Femur (tissue), 1 donor: ENCODE measurements around the gene FSD1.
"Not testable (repeated sequence)": the region's sequence is repeated elsewhere in the genome, so short reads cannot be mapped to it uniquely, and the experiment has no call there.

Experiments used
- DNase-seq: peaks from one replicate; pipeline ENCODE4 v3.0.0-alpha.2; 2017

FSD1 gene

DNA sequence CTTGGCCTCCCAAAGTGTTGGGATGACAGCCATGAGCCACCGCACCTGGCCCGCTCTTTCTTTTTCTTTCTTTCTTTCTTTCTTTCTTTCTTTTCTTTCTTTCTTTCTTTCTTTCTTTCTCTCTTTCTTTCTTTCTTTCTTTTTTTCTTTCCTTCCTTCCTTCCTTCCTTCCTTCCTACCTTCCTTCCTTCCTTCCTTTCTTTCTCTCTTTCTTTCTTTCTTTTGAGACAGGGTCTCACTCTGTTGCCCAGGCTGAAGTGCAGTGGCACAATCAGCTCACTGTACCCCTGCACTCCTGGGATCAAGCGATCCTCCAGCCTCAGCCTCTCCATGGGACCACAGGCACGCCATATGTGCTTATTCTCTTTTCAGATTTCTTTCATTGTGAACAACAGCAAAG, 18.3 kb upstream of the FSD1 start:
- not testable (repeated sequence) for DNase-seq

DNA sequence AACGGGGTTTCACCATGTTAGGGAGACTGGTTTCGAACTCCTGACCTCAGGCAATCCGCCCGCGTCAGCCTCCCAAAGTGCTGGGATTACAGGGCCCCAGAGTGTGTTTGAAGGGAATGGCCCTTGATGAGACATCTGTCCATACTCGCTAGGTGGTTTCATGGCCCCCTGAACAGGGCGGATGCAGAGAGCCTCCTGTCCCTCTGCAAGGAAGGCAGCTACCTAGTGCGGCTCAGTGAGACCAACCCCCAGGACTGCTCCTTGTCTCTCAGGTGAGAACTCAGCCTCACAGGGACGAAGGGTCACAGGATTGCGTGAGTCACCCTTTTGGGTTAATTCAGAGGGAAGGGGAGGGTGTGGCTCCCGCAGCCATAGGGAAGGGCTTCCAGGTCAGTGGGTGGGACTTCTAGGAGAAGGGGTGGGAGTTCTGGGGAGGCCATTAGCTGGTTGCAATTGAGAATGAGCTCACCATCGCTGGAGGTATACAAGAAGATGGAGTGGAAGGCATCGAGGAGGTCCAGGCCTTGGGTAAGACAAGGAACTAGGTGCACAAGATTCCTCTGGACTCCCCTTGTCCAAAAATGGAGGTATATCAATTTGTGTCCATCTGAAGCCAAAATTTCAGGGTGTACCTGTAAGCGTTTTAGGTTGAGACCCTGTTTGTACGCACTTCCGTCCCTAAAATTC, 16.2 kb upstream of the FSD1 start:
- no peak for DNase-seq

DNA sequence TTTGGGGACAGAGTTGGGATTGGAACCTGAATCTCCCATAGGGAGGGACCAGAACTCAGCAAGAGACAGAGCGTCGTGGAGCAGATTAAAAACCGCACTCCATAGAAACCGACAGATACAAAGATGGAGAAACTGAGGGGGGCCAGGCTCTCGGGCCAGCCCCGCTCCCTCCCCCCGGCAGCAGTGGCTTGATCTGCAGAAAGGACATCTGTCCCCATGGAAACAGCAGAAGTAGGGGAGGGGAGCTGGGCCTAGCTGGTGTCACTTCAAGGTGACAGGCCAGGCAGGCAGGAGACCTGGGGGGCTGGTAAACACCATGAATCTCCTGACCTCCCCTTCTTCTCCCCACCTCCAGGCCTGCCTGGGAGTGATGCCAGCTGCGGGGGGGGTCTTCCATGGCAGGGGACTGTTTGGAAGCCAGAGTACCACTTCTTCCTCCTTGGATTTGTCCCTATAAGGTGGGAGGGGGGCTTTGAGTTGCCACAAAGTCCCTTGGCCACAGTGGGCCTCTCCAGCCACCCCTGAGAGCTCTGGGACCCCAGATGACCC, 13.1 kb upstream of the FSD1 start:
- no peak for DNase-seq

DNA sequence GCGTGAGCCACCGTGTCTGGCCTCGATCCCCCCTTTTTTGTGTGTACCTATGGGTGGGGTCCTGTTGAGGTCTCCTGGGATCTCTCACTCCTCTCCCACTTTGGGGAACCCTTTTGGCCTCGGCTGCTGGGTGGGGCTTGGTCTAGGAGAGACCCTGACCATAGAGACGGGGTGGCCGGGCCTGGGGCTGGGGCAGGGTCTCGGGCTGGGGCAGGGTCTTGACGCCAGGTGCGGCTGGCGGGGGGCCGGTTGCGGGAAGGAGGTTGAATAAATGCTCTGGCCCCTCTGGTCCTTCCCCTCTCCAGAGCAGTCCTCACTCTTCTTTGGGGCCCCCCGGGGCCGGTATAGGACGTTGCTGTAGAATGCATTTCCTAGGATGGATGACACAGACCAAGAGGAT, 11.9 kb upstream of the FSD1 start:
- DNase-seq, result no peak

DNA sequence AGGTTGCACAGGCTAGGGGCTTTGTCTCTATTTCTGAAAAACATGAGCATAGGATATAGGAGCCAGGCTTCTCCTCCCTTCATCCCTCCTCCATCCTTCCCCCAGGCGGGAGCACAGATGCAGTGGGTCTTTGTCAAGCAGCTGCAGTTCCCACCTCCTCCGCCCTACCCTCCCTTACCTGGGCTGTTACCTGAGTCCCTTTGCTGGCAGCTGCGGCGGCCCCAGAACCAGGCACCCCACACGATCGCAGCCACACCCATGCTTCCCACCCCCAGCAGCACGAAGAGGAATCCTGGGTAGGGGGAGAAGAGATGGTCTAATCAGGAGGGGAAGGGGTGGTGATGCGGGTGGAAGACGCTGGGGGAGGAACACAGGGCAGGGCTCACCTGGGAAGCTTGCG, 10.0 kb upstream of the FSD1 start:
- DNase-seq, result no peak

DNA sequence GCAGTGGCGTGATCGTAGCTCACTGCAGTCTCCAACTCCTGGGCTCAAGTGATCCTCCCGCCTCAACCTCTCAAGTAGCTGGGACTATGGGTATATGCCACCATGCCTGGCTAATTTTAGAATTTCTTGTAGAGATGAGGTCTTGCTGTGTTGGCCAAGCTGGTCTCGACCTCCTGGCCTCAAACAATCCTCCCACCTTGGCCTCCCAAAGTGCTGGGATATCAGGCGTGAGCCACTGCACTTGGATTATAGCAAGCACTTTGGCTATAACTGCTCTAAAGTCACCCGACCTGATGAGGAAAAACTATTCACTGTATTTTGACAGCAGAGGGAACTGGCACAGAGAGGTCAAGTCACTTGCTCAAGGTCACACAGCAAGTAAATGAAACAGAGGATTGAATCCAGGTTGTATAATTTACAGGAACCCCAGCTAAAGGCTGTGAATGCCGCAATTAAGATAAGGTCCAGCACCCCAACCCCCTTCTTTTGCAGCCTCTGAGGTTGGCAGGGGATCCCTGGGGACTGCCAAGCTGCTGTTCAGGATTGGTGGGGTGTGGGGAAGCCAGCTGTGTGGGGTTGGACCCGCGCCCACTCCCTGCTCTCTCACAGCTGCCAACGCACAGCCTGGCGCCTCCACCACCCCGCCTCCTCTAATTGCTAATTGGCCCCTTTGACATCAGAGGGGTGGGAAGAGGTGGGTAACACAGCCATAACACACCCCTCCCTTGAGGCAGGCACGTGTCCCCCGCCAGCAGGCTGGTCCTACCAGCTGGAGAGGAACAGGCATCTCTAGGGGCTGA, 8.2 kb upstream of the FSD1 start:
- DNase-seq, result peak; percentile 66

DNA sequence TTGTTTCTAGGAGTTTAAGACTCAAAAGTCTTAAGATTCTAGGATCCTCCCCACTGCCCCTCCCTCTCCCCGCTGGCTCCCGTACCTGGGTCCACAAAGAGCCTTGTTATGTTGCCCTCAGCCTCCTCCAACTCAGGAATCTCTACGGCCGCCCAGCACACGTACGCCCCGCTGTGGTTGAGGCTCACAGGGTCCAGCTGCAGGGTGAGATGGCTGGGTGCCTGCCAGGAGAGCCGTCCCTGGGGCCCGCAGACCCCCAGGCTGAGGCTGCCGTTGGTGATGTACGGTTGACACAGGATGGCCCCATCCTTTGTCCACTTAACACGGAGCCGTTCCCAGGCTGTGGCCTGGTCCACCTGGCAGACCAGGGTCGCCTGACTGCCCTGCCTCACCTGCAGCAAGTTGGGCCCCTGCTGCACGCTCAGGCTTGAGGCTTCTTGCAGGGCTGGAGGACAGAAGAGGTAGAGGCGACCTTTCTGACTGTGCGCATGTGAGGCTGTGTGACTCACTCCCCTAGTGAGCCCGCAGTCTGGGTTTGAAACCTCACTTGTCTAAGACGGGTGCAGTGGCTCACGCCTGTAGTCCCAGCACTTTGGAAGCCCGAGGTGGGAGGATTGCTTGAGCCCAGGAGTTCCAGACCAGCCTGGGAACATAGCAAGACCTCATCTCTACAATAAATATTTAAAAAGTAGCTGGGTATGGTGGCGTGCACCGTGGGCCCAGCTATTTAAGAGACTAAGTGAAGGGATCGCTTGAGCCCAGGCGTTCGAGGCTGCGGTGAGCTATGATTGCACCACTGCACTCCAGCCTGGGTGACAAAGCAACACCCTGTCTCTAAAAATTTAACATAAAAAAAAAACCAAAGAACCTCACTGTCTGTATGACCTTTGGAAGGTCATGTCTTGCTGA, 6.2 kb upstream of the FSD1 start:
- DNase-seq, result no peak

DNA sequence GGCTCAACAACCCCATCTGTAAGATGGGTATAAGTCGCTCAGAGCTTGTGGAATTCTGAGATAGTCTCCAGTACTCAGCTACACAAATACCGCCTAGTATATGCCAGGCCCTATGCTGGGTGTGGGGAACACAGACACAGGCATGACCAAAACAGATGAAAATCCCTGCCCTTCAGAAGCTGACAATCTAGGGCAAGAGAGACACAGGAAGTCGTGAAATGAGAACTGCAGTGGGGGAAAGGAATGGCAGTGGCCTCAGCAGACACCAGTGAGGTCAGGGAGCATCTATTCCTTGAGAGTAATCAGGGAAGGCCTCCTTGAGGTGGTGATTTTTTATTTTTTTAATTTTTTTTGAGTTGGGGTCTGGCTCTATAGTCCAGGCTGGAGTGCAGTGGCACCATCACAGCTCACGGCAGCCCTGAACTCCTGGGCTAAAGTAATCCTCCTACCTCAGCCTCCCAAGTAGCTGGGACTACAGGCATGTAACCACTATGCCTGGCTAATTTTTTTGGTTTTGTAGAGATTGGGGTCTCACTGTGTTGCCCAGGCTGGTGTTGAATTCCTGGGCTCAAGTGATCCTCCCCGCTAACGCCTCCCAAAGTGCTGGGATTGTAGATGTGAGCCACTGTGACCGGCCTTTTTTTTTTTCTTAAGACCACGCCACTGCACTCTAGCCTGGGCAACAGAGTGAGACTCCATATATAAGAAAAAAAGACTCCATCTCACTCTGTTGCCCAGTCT, 5.4 kb upstream of the FSD1 start:
- no peak for DNase-seq

DNA sequence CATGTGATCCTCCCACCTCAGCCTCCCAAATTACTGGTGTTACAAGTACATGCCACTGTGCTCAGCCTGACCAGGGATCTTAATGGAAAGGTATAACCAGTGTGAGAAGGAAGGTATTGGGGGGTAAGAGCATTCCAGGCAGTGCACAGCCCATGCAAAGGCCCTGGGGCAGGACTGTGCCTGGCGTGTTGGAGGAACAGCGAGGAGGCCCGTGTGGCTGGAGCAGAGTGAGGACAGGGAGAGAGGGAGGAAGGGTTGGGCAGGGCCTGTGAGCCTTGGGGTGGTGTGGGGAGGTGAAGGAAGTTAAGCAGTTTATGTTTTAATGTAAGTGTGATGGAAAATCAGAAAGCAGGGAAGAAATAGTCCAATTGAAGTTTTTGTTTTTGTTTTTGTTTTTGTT, 3.8 kb upstream of the FSD1 start:
- no peak for DNase-seq

DNA sequence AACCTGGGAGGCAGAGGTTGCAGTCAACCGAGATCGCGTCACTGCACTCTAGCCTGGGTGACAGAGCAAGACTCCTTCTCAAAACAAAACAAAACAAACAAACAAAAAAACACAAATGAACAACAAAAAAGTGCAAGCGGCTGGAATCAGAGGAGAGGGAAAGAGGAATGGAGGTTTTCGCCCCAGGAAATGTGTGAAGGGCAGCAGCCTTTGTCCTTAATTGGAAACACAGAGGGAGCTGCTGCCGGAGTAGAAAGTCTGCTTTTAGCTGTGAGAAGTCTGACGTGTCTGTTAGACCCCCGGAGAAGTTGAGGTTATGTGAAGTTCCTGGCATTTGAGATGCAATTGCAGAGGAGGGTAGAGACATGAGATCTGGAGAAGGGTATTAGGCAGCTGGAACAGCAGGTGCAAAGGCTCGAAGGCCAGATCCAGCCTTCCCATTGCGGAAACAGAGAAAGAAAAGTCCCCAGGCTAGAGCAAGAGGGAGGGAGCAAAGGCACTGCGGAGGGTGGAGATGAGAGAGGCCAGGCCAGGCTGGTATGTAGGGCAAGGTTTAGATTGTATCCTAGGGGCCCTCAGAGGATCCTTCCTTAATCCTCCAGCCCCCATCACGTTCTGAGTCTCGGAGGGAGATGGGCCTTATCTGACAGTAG, 2.7 kb upstream of the FSD1 start:
- no peak for DNase-seq

DNA sequence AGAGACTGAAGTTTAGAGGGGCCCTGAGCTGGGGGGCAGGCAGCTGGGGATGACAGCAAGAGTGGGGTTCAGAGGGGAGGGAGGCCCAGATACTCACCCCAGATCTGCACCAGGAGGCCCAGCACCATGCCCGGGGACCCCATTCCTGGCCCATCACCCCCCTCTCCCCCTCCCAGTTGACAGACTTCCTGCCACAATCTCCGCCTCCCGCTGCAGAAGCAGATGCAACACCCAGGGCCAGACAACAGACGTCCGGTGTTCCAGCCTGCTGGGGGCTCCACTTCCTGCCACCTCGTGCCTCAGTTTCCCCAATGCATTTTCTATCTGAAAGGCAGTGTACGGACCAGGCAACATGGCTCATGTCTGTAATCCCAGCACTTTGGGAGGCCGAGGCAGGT, 2.2 kb upstream of the FSD1 start, which contains the start of gene TMIGD2:
Gene TMIGD2, minus strand, starts transcription at position 147 of the 398 bp plus-strand sequence. Its CDS starts 4 bp downstream, at position 143.
- no peak for DNase-seq

DNA sequence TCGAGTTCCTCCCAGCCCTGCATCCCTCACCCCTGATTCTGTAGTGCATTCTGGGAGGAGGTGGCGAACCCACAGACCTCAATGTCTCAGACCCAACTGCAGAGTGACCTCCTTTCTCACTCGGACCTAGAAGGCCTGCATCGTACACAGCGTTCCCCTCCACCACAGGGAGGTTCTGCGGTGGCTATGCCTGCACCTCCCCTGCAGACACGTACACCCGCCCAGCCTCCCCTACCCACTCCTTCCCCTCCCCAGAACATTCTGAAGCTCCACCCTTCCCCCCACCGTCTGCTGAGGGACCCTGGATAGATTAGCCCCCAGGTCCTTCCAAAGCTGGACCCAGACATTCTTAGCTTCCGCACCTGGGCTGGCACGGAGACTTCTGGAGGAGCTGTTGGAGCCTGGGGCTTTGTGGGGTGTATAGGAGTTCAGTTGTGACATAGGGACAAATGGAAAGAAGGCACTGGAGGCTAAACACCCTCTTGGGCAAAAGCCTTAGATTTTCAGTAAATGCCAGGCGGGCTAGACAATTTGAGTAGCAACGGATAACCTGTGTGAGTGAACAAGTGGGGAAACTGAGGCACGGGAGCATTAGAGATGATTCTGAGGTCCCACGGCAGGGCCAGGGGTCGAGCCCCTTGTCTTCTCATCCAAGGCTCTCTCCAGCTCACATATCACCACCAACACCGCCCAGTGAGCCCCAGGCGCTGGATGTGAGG, 420 bp upstream of the FSD1 start:
- DNase-seq, result no peak

DNA sequence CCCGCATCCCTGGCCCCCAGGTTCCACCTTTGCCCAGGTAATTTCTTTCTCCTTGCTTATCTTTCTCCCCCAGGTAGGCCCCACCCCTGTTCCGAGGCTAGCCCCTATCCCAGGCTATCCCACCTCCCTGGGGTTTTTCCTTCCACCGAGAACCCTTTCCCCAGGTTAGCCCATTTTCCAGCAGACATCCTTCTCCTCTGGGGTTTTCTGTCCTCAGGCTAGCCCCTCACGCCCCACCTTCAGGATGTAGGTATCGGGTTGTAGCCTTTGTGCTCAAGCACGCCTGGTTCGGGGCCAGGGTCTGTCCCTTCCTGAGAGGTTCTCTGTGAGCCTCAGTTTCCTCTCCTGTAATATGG, 837 bp downstream of the FSD1 start:
- DNase-seq, result no peak

DNA sequence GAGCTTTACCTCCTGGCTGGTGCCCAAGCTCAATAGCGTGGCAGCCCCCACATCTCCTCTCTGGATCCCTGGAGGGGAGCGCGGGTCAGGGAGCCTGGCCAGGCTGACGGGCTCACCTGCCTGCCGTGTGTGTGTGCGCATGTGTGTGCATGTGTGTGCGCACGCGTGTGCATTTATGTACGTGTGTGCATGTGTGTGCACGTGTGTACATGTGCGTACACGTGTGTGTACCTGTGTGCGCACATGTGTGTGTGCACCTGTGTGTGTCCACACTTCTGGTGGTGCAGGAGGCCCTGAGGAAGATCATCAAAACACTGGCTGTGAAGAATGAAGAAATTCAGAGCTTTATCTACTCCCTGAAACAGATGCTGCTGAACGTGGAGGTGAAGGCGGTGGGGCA, 1.3 kb downstream of the FSD1 start:
- DNase-seq, result no peak

DNA sequence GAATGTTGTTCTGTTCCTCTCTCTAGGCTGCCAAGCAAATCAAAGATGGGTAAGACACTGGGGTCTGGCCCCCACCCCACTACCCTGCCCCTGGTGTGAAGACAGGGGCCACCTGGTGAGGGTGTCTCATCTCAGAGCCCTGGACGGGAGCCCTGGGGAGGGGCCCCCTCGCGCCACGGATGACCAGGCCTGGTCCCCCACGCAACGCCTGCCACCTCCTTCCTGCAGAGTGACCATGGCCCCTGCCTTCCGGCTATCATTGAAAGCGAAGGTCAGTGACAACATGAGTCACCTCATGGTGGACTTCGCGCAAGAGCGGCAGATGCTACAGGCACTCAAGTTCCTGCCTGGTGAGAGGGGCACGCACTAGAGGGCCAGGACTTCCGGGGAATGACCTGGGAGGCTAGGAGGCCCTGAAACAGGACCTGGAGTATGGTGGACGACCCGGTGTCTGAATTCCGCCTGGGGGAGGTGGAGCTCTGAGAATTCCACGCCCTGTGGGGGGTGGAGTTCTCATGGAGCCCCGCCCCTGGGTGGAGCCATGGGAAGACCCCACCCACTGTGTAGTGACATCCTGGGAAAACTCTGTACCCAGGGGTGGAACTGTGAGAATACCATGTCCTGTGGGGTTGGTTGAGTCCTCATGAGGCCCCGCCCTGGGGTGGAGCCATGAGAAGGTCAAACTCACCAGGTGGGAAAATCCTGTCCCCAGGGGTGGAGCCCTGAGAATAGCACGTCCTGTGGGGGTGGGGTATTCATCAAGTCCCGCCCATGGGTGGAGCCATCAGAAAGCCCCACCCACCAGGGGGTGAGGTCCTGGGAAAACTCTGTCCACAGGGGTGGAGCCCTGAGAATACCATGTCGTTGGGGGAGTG, 6.1 kb downstream of the FSD1 start:
- no peak for DNase-seq

DNA sequence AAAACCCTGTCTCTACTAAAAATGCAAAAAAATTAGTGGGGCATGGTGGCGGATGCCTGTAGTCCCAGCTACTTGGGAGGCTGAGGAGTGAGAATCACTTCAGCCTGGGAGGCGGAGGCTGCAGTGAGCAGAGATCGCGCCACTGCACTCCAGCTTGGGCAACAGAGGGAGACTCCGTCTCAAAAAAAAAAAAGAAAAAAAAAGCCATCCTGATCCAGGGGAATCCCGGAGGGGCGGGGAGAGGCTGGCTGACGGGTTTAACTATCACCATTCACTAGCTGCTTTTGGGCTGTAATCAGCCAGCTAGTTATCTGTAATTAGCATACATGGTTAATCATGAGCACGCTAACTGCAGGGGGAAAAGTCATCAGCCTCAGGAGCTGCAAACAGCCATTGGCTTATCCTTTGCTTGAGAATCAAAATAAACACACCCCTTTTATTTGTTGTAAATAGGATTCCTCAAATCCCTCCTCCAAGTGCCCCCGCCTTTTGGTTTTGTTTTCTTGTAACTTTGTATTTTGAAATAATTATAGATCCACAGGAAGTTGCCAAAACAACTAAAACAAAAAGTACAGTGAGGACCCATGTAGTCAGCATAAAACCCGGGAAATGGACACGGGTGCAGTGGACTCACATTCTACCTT, 9.6 kb downstream of the FSD1 start:
- no peak for DNase-seq

DNA sequence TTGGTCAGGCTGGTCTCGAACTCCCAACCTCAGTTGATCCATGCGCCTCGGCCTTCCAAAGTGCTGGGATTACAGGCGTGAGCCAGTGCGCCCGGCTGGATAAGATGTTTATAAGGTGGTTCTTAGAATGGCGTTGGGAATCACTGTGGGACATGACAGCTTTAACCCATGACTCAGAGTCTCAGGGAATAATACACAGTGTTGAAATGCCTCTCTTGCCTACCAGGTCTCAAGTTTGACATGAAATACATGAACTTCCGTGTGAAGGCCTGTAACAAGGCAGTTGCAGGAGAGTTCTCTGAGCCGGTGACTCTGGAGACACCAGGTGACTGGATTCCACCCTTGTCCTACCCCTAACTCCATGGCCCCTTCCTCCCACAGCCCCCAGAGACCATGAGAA, 12.6 kb downstream of the FSD1 start:
- no peak for DNase-seq

DNA sequence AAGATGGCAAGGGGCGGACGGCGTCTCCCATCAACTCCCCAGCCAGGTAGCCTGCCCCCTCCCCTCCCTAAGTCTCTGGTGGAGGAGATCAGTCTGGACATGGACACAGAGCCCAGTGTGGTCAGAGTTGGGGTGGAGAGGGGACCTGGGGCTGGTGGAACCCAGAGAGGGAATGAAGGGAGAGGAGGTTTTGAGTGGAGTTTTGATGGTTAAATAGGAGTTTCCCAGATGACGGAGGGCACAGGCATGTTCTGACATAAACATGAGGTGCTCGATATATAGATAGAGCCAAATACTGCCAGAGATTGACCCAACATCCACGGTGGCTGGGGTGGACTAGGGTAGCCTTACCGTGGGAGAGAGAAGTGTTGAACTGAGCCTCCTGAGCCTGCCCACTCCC, 14.1 kb downstream of the FSD1 start:
- no peak for DNase-seq

DNA sequence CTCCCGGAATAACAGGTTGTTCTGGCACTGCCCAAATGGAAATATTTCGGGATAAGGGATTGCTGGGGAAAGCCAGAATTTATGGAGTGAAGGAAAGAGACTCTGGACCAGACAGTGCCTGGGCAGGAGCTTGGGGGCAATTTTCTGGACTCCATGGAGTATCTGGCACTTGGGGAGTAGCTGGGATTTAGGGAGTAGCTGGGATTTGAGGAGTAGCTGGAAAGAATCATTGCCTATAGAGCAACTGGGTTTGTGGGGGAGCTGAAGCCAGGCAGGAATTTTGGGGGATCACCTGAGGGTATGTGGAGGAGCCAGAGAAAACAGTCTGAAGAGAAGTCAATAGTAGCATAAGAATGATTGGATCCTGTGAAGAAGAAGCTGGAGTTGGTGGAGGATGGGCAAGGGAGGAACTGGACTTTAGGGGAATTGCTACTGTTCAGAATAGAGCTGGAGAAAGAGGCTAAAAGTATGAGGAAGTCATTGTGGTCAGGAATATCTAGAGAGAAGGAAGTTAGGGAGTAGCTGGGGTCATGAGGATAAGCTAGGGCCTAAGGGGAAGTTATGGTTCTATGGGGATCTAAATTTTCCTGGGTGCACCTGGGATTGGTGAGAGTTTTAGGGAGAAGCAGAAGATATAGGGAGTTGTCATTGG, 14.8 kb downstream of the FSD1 start:
- no peak for DNase-seq
